ENCODE data around the gene PCGF3. TPM values are rescaled to one million over a fixed set of nuclear protein-coding genes. Genes with fewer than 3 reads are reported as not detected.
"Not testable (repeated sequence)": the region's sequence is repeated elsewhere in the genome, so short reads cannot be mapped to it uniquely, and the experiment has no call there.

Gene PCGF3
- total RNA-seq, 3 donors from 2014 or later, result 60.6 to 71.7 (median 69.4) TPM

DNA sequence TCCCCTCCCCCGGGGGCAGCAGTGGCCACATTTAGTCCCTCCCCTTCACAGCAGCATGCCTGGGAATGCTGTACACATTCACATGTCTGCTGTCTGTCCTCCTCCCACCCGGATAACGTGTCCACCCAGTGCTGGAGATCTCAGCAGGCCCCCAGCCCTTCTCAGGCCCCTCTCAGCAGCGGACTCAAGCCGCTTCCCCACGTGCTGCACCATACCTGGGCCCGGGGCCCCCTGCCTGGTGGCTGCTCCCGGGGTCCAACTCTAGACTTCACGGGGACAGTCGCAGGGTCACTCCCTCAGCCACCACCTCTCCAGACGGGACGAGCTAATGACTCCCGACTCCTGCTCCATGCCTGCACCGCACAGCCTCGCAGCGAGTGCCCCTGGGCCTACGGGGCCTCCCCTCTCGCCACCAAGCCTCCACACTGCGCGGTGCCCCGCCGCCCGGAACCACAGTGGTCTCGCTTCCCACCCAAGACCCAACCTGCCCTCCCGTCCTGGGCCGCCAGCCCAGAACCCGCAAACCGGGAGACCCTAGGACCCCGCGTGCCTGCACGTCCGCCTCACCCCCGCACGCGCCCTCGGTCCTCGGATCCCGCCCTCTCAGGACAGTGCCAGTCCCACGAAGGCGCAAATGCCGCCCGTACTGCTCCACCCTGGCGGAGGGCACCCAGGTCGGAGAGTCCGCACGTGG, 1.3 kb upstream of the PCGF3 start:
- H3K27ac ChIP-seq, result no peak overlapping the region
- DNase-seq (ENCODE audit: low spot score in 2 of 2), result no peak
- intact Hi-C loops (cut with DNase I; ENCODE audit: low total_unique reads), result no loop called here
- no peaks in the 10 kb centered on the region for H3K36me3 ChIP-seq
- no peak for TF ChIP-seq POLR2AphosphoS5 (IDR thresholded peaks at IDR 0.05)
- no peak for TF ChIP-seq CTCF (IDR thresholded peaks at IDR 0.05)
- TF ChIP-seq POLR2A (IDR thresholded peaks at IDR 0.05), result no peak
- no peak overlapping the region for H3K4me3 ChIP-seq
- H3K4me1 ChIP-seq, result peaks cover 0 to 7% of the 10 kb centered on the region in 2 donors
- H3K27me3 ChIP-seq, result no peaks in the 10 kb centered on the region
- H3K9me3 ChIP-seq, result no peaks in the 10 kb centered on the region

DNA sequence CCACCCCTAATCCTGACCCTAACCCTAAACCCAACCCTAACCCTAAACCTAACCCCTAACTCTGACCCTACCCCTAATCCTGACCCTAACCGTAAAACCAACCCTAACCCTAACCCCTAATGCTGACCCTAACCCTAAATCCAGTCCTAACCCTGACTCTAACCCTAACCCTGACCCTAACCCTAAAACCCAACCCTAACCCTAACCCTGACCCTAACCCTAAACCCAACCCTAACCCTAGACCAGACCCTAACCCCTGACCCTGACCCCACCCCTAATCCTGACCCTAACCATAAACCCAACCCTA, 708 bp upstream of the PCGF3 start:
- Histone ChIP-seq H3K4me1 (peaks cover 0 to 7% of the 10 kb centered on the region in 2 donors), H3K9me3 (no peaks in the 10 kb centered on the region), H3K27ac (peak overlapping the region; percentile 86 to 89), H3K4me3 (peak overlapping the region; percentile 86 to 98 (median 91)), H3K36me3 (no peaks in the 10 kb centered on the region), H3K27me3 (no peaks in the 10 kb centered on the region)
- TF ChIP-seq CTCF (IDR thresholded peaks at IDR 0.05) (no peak), POLR2AphosphoS5 (IDR thresholded peaks at IDR 0.05) (no peak), POLR2A (IDR thresholded peaks at IDR 0.05) (no peak)
- DNase-seq (ENCODE audit: low spot score in 2 of 2), result no peak
- intact Hi-C loops (cut with DNase I; ENCODE audit: low total_unique reads), result no loop called here

- peak overlapping the region; percentile 86 to 98 (median 91) for H3K4me3 ChIP-seq
- H3K4me1 ChIP-seq; DNase-seq (ENCODE audit: low spot score in 2 of 2); H3K27me3 ChIP-seq; H3K36me3 ChIP-seq; intact Hi-C loops (cut with DNase I; ENCODE audit: low total_unique reads); H3K9me3 ChIP-seq: not testable (repeated sequence)
- H3K27ac ChIP-seq, result peak overlapping the region; percentile 86 to 89
Observed at GRCh38 chr4:706083-706633, 526 bp downstream of the PCGF3 start.

DNA sequence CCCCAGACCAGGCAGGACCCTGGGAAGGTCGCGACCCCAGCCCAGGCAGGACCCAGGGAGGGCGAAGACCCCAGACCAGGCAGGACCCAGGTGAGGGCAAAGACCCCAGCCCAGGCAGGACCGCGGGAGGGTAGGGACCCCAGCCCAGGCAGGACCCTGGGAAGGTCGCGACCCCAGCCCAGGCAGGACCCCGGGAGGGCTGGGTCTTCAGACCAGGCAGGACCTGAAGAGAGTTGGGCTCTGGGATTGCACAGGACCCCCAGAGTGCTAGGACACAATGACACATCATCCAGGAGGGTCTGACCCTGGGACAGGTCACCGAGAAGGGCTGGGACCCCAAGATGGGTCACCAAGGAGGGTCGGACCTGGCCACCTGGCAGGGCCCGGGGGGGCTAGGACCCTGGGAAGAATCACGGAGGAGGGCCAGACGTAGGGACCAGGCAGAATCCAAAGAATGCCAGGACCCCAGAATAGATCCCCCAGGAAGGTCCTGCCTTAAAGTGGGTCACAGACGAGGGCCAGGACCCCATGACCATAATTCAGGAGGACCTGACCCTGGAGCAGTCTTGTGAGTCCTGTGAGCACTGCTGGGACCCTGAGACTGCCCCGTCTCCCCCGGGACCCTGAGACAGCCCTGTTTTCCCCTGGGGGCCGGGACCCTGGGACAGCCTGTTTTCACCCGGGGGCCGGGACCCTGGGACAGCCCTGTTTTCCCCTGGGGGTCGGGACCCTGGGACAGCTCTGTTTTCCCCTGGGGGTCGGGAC, 1.4 kb downstream of the PCGF3 start:
- no peak for DNase-seq (ENCODE audit: low spot score in 2 of 2)
- no peaks in the 10 kb centered on the region for H3K27me3 ChIP-seq
- no peaks in the 10 kb centered on the region for H3K9me3 ChIP-seq
- H3K4me1 ChIP-seq, result peaks cover 0 to 7% of the 10 kb centered on the region in 2 donors
- intact Hi-C loops (cut with DNase I; ENCODE audit: low total_unique reads), result no loop called here
- H3K36me3 ChIP-seq, result no peaks in the 10 kb centered on the region
- no peak for TF ChIP-seq POLR2AphosphoS5 (IDR thresholded peaks at IDR 0.05)
- no peak for TF ChIP-seq POLR2A (IDR thresholded peaks at IDR 0.05)
- no peak for TF ChIP-seq CTCF (IDR thresholded peaks at IDR 0.05)
- peak overlapping the region; percentile 25 to 48 for H3K27ac ChIP-seq
- H3K4me3 ChIP-seq, result peak overlapping the region; percentile 86 to 98 (median 91)

DNA sequence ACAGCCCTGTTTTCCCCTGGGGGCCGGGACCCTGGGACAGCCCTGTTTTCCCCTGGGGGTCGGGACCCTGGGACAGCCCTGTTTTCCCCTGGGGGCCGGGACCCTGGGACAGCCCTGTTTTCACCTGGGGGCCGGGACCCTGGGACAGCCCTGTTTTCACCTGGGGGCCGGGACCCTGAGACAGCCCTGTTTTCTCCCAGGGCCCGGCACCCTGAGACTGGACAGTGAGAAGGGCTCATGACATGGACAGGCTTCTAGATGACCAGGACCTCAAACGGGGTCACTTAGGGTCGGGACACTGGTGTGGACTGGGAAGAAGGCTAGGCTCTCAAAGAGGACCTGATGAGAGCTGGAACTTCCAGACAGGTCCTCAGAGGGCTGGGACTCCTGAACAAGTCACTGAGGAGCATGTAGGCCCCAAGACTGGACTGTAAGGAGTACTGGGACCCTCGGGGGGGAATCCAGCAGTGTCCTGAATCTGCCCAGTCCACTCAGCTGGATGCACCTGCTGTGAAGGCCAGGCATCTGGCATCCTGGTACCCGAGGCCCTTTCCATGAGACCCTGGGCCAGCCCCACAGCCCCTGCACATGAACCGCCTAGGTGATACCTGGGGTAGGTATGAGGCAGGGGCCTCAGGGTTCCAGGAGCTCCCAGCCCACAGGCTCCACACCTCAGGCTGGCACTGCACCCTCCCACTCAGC, 2.4 kb downstream of the PCGF3 start:
- no peaks in the 10 kb centered on the region for H3K27me3 ChIP-seq
- no peaks in the 10 kb centered on the region for H3K36me3 ChIP-seq
- peak overlapping the region in 2 of 3 donors; percentile 18 to 39 for H3K4me3 ChIP-seq
- TF ChIP-seq POLR2A (IDR thresholded peaks at IDR 0.05), result no peak
- no peak for TF ChIP-seq POLR2AphosphoS5 (IDR thresholded peaks at IDR 0.05)
- no peak for TF ChIP-seq CTCF (IDR thresholded peaks at IDR 0.05)
- peaks cover 0 to 7% of the 10 kb centered on the region in 2 donors for H3K4me1 ChIP-seq
- no peaks in the 10 kb centered on the region for H3K9me3 ChIP-seq
- intact Hi-C loops (cut with DNase I; ENCODE audit: low total_unique reads), result no loop called here
- H3K27ac ChIP-seq, result no peak overlapping the region
- DNase-seq (ENCODE audit: low spot score in 2 of 2), result no peak
